Inflammatory macrophage (primary cell): Measurements from ENCODE around the gene NUP214.
"Not testable (repeated sequence)": the region's sequence is repeated elsewhere in the genome, so short reads cannot be mapped to it uniquely, and the experiment has no call there.

Experiments
- DNase-seq, 2 donors: peaks; one replicate each; pipeline ENCODE4 v3.0.0-alpha.2; 2020 to 2022

NUP214 gene

DNA sequence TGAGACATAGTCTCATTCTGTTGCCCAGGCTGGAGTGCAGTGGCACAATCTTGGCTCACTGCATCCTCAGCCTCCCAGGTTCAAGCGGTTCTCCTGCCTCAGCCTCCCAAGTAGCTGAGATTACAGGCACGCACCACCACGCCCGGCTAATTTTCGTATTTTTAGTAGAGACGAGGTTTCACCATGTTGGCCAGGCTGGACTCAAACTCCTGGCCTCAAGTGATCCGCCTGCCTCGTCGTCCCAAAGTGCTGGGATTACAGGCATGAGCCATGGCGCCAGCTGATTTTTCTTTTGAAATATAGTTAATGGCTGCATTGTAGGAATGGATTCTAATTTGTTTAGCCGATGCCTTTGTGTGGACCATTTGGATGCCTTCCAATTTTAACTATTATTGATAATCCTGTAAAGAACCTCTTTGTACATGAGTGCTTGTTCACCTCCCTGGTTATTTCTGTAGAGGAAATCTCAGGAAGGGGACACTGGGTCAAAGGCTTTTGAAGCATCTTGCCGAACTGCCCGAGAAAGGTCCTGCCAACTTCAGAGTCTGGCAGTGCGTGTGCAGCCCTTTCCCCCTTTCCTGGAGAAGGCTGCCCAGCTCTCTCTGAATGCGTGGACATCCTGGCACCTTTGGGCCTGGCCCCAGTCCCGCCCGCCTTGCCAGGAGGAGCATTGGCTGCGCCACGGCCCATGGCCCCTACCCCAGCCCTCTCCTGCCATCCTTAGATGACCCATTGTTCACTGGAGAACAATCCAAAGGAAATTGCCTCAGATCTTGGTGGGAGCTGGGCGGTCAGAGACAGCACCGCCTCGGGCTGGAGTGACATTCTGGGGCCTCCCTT is 8.9 kb upstream of the NUP214 start:
- DNase-seq = no peak

DNA sequence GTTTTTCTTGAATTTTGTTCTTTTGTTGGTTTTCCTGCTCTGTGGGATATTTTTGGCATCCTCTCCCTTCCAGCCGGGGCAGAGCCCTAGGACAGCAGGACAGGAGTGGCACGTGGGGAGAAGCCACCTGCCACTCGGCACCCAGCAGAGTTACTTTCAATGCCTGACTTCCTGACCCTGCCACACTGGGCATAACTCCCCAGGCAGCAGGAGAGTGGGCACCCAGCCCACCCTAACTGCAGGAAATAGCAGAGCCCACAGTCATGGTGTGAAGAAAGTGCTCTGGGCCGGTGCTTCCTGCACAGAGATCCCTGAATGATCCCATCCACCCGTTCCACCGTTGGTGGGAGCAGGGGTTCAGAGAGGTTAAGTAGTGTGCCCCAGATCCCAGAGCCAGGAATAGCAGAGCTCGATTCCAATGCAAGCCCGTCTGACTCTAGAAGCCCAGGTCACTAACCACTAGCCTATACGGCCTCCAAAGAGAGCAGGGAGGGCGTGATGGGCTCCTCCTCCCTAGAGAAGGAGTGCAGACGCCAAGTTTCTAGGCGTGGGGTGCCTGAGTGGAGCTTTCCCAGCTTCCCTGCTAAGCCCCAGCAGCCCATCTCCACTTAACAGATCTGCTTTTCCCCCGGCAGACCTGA is 8.1 kb upstream of the NUP214 start:
- DNase-seq = no peak

DNA sequence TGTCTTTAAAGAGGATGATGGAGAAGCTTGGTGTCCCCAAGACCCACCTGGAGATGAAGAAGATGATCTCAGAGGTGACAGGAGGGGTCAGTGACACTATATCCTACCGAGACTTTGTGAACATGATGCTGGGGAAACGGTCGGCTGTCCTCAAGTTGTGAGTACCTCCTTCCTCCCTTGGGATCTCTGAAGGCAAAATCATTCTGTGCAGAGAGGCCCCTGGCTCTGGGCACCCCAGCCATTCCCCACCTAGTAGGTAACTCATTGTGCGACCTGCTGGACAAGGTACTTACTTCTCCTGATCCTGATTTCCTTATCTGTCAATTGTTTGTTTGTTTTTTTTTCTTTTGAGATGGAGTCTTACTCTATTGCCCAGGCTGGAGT is 7.6 kb upstream of the NUP214 start:
- DNase-seq = no peak

DNA sequence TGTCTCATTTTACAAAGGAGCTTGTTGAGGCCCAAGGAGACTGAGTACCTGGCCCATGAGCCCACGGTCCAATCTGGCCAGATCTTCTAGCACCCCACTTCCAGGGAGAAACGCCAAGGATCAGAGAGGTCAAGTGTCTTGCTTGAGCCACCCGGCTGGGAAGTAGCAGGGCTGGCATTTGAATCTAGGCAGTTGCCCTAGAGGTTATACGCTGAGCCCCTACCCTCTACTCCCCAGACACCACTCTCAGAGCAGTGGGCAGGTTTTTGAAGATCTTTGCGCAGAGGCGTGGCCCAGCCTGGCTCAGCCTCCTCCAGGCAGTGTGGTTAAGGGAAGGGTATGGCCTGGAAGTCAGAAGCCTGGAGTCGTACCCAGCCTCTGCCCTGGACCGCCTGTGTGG is 5.8 kb upstream of the NUP214 start:
- no peak for DNase-seq

- DNase-seq = no peak
Observed at GRCh38 chr9:131120620-131121228, 4.7 kb upstream of the NUP214 start.

GRCh38 chr9:131121346-131121745 is 4.0 kb upstream of the NUP214 start:
- no peak for DNase-seq

GRCh38 chr9:131122158-131122557 is 3.2 kb upstream of the NUP214 start:
- DNase-seq = no peak

- DNase-seq = no peak
Observed at GRCh38 chr9:131125038-131125287, 423 bp upstream of the NUP214 start.

DNA sequence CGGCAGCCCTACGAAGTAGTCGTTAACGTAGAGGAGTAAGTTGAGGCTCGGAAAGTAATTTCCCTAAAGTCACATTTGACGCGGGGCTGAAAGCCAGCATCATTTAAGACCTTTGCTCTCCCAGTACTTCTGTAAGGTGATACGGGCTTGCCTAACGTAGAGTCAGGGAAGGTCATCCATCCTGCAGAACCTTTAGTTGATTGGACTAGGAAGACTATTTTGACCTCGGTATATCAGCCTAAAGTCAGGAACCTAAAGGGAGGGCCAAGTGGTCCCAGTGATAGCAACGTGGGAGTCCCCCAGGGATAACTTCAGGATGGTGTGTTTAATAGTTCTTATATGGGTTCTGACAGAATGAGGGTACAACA is 657 bp downstream of the NUP214 start:
- no peak for DNase-seq

- DNase-seq = no peak
Observed at GRCh38 chr9:131129183-131129582, 3.8 kb downstream of the NUP214 start.

DNA sequence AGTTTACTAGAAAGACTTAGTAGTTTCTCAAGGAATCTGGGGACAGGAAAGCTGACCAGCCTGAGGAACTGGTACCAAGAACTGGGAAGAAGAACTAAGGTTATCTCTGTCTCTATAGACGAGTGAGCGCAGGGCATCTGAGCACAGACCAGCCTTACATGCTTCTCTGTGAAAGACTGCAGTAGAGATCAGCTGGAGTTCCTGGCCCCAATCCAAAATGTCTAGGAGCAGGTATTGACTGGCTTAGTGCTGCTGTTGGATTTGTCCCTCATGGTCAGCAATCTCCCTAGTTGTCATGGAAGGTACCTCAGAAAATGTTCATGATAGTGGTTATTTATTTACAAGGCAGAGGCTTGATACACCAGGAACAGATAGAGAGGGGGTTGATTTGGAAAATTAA is 13.3 kb downstream of the NUP214 start:
- DNase-seq = no peak

GRCh38 chr9:131140112-131140511 is 14.7 kb downstream of the NUP214 start:
- DNase-seq = no peak

GRCh38 chr9:131140550-131140949 is 15.2 kb downstream of the NUP214 start:
- no peak for DNase-seq

DNA sequence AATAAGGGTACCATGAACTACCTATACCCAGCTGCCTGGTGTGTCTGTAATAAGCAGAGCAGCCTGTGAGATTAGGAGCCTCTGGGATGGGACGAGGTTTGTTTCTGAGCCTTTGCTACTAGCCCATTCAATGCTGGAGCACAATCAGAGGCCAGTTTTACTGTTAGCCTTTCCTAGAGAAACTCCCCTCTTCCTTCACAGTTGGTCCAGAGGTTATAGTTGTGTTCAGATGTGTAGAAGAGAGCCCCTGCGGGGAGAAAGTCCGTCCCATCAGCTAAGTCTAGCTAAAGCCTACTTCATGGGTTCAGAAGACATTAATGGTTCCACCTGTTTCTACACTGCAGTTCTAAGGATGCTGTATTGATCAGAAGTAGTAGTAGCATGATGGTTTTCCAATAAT is 16.8 kb downstream of the NUP214 start:
- no peak for DNase-seq

DNA sequence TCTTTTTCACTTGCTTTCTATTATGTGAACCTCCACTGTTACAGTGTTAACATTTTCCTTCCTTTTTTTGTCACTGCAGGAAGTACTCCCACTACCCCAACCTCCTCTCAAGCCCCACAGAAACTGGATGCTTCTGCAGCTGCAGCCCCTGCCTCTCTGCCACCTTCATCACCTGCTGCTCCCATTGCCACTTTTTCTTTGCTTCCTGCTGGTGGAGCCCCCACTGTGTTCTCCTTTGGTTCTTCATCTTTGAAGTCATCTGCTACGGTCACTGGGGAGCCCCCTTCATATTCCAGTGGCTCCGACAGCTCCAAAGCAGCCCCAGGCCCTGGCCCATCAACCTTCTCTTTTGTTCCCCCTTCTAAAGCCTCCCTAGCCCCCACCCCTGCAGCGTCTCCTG is 18.8 kb downstream of the NUP214 start:
- no peak for DNase-seq

DNA sequence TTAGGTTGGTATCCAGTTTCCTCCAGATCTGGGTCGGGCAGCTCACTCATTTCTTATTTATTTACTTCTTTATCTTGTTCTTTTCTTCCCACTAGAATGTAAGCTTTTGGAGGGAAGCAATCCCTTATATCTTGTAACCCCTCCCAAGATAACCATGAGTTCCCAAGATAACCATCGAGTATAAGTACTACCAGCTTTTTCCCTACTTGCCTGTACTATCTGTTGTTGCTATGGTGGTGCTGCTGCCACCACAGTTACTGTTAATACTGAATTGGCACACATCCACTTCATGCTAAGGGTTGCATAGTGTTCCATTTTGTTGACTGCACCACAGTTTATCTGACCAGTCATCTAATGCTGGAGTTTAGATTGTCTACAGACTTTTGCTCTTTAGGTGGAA is 19.9 kb downstream of the NUP214 start:
- no peak for DNase-seq

DNA sequence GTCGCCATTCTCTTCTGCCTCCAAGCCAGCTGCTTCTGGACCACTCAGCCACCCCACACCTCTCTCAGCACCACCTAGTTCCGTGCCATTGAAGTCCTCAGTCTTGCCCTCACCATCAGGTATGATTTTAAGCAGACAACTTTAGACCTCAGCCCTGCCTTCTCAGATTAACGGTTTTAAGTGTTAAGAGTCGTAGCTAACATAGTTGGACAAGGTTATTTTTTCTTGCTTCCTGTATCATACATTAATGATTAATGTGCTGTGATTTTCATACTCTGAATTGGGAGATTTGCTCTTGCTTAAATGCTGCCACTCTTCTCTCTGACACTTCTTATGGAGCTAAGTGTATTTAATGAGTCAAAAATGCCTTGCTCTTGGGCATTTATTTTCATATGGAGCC is 20.8 kb downstream of the NUP214 start:
- DNase-seq = no peak

GRCh38 chr9:131148276-131148675 is 22.9 kb downstream of the NUP214 start:
- no peak for DNase-seq

DNA sequence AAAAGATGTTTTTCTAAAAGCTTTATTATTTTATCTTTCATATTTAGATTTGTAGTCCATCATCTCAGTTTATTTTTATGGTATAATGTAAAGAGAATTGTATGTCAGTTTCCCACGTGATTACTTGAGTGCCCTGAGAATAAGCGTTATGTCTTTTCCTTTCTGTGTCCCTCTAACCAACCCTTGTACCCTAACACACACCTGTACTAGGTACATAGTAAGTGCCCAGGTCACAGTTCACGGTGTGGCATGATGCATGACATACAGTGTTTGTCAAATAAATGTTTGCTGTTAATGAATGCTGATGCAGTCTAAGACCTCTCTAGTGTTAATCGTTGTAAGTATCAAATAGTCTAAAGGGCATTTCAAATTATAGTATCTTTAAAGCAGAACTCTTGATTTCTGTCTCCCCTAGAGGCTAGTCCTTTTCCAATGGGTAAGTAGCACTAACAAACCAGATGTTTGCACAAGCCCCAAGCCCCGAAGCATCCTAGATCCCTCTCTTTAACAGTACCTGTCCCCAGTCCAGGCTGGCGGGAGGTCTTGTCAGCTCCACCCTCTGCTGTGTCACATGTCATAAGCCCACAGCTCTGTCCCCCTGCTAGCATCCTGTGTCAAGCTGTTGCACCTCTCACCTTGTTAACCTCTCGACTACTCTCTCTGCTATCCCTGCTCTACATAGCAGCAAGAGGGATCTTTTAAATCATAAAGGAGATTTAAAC is 23.7 kb downstream of the NUP214 start:
- DNase-seq = no peak

GRCh38 chr9:131149688-131150053 is 24.3 kb downstream of the NUP214 start:
- DNase-seq = no peak

DNA sequence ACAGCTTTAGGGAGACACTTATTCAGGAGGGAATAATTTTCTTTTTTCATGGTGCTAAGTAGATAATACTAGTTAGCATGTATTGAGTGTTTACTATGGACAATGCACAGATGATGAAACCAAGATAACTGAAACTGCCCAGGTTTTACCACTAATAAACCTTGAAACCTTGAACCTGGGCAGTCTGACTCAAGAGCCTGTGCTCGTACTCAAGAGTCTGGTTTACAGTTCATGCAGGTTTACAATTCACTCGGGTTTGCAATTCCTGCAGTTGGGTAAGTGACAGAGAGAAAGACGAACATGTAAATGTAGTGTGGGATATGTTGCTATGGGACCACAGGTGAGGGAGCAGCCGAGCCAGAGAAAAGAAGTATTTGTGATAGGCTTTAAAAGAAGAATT is 28.2 kb downstream of the NUP214 start:
- DNase-seq = no peak

DNA sequence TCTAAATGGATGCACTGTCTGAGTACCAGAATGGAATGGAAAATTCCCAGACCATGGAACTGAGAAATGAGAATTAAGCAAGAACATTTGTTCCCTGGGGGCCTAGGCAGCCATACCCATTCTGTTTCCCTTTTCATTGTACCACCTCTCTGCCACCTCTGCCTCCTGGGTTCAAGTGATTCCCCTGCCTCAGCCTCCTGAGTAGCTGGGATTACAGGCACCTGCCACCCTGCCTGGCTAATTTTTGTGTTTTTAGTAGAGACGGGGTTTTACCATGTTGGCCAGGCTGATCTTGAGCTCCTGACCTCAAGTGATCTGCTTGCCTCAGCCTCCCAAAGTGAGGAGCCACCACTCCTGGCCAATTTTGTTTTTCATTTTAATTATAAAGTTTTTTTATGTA is 33.3 kb downstream of the NUP214 start:
- not testable (repeated sequence) for DNase-seq

GRCh38 chr9:131160416-131161112 is 35.2 kb downstream of the NUP214 start:
- no peak for DNase-seq
